Ishikawa (cell line): Measurements from ENCODE around the gene HOXA7.
A peak's percentile ranks its signal among the peaks of the same experiment; 100 is the strongest.

Experiments
- CEBPB ChIP-seq: IDR thresholded peaks from 2 replicates; pipeline ENCODE4 v1.6.1; 2012
- CREB1 ChIP-seq: IDR thresholded peaks from 2 replicates; pipeline ENCODE4 v1.6.1; 2012; ENCODE audit warnings: low read depth
- EGR1 ChIP-seq: IDR thresholded peaks from 2 replicates; pipeline ENCODE4 v1.6.1; 2012
- EP300 ChIP-seq: IDR thresholded peaks from 2 replicates; pipeline ENCODE4 v1.6.1; 2012; ENCODE audit warnings: borderline replicate concordance
- FOXM1 ChIP-seq: IDR thresholded peaks from 2 replicates; pipeline ENCODE4 v1.6.1; 2012; ENCODE audit warnings: low read depth, borderline replicate concordance
- MAX ChIP-seq: IDR thresholded peaks from 2 replicates; pipeline ENCODE4 v1.6.1; 2012
- NFIC ChIP-seq: IDR thresholded peaks from 2 replicates; pipeline ENCODE4 v1.6.1; 2012
- RAD21 ChIP-seq: IDR thresholded peaks from 2 replicates; pipeline ENCODE4 v1.6.1; 2012; ENCODE audit warnings: low read depth
- REST ChIP-seq: IDR thresholded peaks from 2 replicates; pipeline ENCODE4 v1.6.1; 2012; ENCODE audit warnings: low read depth, mild to moderate bottlenecking
- TAF1 ChIP-seq: IDR thresholded peaks from 2 replicates; pipeline ENCODE4 v1.6.1; 2012; ENCODE audit warnings: low read depth, mild to moderate bottlenecking
- TCF12 ChIP-seq: IDR thresholded peaks from 2 replicates; pipeline ENCODE4 v1.6.1; 2012; ENCODE audit warnings: low read depth
- TEAD4 ChIP-seq: IDR thresholded peaks from 2 replicates; pipeline ENCODE4 v1.6.1; 2012
- USF1 ChIP-seq: IDR thresholded peaks from 2 replicates; pipeline ENCODE4 v1.6.1; 2012
- YY1 ChIP-seq: IDR thresholded peaks from 2 replicates; pipeline ENCODE4 v1.6.1; 2012; ENCODE audit warnings: low read depth
- ZBTB7A ChIP-seq: IDR thresholded peaks from 2 replicates; pipeline ENCODE4 v1.6.1; 2012; ENCODE audit warnings: low read depth

The HOXA7 gene

GRCh38 chr7:27196287-27196767 is 39.9 kb upstream of the HOXA7 start:
- TF ChIP-seq RAD21 (peak; percentile 97), NFIC (no peak)

GRCh38 chr7:27194686-27195379 is 38.4 kb upstream of the HOXA7 start:
- no peak for TF ChIP-seq NFIC
- no peak for TF ChIP-seq FOXM1
- TF ChIP-seq EGR1, result no peak
- no peak for TF ChIP-seq EP300
- TF ChIP-seq YY1, result no peak
- no peak for TF ChIP-seq TAF1
- TF ChIP-seq TCF12, result no peak
- TF ChIP-seq RAD21, result no peak
- TF ChIP-seq MAX, result no peak
- TF ChIP-seq CREB1, result no peak
- TF ChIP-seq USF1, result no peak
- no peak for TF ChIP-seq ZBTB7A
- TF ChIP-seq CEBPB, result no peak
- no peak for TF ChIP-seq REST
- TF ChIP-seq TEAD4, result no peak

- no peak for TF ChIP-seq EP300
- no peak for TF ChIP-seq REST
- TF ChIP-seq RAD21, result no peak
- TF ChIP-seq CREB1, result no peak
- no peak for TF ChIP-seq MAX
- TF ChIP-seq CEBPB, result no peak
- no peak for TF ChIP-seq TEAD4
- no peak for TF ChIP-seq ZBTB7A
- no peak for TF ChIP-seq NFIC
- no peak for TF ChIP-seq FOXM1
- no peak for TF ChIP-seq TAF1
- no peak for TF ChIP-seq YY1
- no peak for TF ChIP-seq EGR1
- no peak for TF ChIP-seq TCF12
- TF ChIP-seq USF1, result no peak
These were observed 37.5 kb upstream of the HOXA7 start for GRCh38 chr7:27194002-27194352.

GRCh38 chr7:27193335-27194001 is 37.0 kb upstream of the HOXA7 start:
- no peak for TF ChIP-seq TCF12
- TF ChIP-seq YY1, result no peak
- TF ChIP-seq ZBTB7A, result no peak
- TF ChIP-seq FOXM1, result no peak
- no peak for TF ChIP-seq TAF1
- TF ChIP-seq CEBPB, result no peak
- no peak for TF ChIP-seq REST
